Measurements from ENCODE around the gene ERMARD. TPM values are rescaled to one million over a fixed set of nuclear protein-coding genes. Genes with fewer than 3 reads are reported as not detected.

ERMARD gene
- total RNA-seq: 10 to 100 TPM in 1 of 2 donors, 1 to 10 TPM in 1; 8.6 to 12.2 TPM

- DNase-seq: peak; percentile 93 to 96 (median 94)
- H3K9me3 ChIP-seq: no peaks in the 10 kb centered on the region
- 0% methylated on average over 10 to 88 of the region's 90 CpGs for WGBS, 2 donors
- ATAC-seq: peak; percentile 99
- peaks cover 21% of the 10 kb centered on the region for H3K4me1 ChIP-seq
- peak within 1 kb of the TSS; percentile 92 to 99 (median 94) for H3K27ac ChIP-seq
- no peaks in the 10 kb centered on the region for H3K36me3 ChIP-seq (replicated peaks in 1 of 2; ENCODE audit: insufficient read depth in 1 of 2, low read depth in 2 of 2)
- TF ChIP-seq POLR2A (IDR thresholded peaks at IDR 0.05) (peak; percentile 84 to 96 (median 94)), CTCF (IDR thresholded peaks at IDR 0.05) (peak in 6 of 7 experiments; percentile 11 to 70 (median 65))
- no peaks in the 10 kb centered on the region for H3K27me3 ChIP-seq
- intact Hi-C loops (cut with DNase I): no loop called here
- H3K4me3 ChIP-seq: peak within 1 kb of the TSS; percentile 54 to 75
Observed at GRCh38 chr6:169751242-169752073, at the start of gene ERMARD, which contains the start of gene DYNLT2. Gene ERMARD (plus strand): TSS chr6:169751622. CDS start chr6:169751658, 36 bp downstream. Gene DYNLT2 (minus strand): TSS chr6:169751572. CDS start chr6:169751458, 114 bp downstream.

GRCh38 chr6:169701954-169702839, 49.2 kb upstream of the ERMARD start, which contains the start of the genes C6orf120 and WDR27:
Gene C6orf120 (plus strand): TSS chr6:169702126. CDS start chr6:169702460, 334 bp downstream.
Gene WDR27 (minus strand): TSS chr6:169702029. CDS start chr6:169689005, 13,024 bp downstream.
- DNase-seq (peak; percentile 95 to 96 (median 96)), ATAC-seq (peak; percentile 96)

GRCh38 chr6:169702840-169703246, 48.6 kb upstream of the ERMARD start:
- WGBS, 2 donors: 2 to 3% methylated on average over 21 to 22 of the region's 22 CpGs
- Histone ChIP-seq H3K9me3 (no peaks in the 10 kb centered on the region), H3K27me3 (no peaks in the 10 kb centered on the region), H3K36me3 (replicated peaks in 1 of 2; ENCODE audit: insufficient read depth in 1 of 2, low read depth in 2 of 2) (no peaks in the 10 kb centered on the region), H3K27ac (peak overlapping the region; percentile 83 to 97 (median 94)), H3K4me1 (peaks cover 31% of the 10 kb centered on the region), H3K4me3 (peak overlapping the region; percentile 72 to 79)
- no peak for DNase-seq
- ATAC-seq: no peak
- TF ChIP-seq POLR2A (IDR thresholded peaks at IDR 0.05): no peak
- TF ChIP-seq CTCF (IDR thresholded peaks at IDR 0.05): no peak
- intact Hi-C loops (cut with DNase I): no loop called here

More at GRCh38 chr6:169701954-169702839, 49.2 kb upstream of the ERMARD start, which contains the start of the genes C6orf120 and WDR27:
- no peaks in the 10 kb centered on the region for H3K9me3 ChIP-seq
- H3K27ac ChIP-seq: peak within 1 kb of the TSS; percentile 83 to 97 (median 94)
- H3K4me3 ChIP-seq: peak within 1 kb of the TSS; percentile 72 to 79
- intact Hi-C loops (cut with DNase I): no loop called here
- TF ChIP-seq POLR2A (IDR thresholded peaks at IDR 0.05) (peak; percentile 89 to 97 (median 95)), CTCF (IDR thresholded peaks at IDR 0.05) (peak in 3 of 7 experiments; percentile 5 to 24 (median 8))
- 0 to 3% methylated on average over 6 to 72 of the region's 92 CpGs for WGBS, 2 donors
- no peaks in the 10 kb centered on the region for H3K36me3 ChIP-seq (replicated peaks in 1 of 2; ENCODE audit: insufficient read depth in 1 of 2, low read depth in 2 of 2)
- H3K27me3 ChIP-seq: no peaks in the 10 kb centered on the region
- peaks cover 31% of the 10 kb centered on the region for H3K4me1 ChIP-seq

- no peak overlapping the region for H3K4me3 ChIP-seq
- peaks cover 27% of the 10 kb centered on the region for H3K4me1 ChIP-seq
- no peak for ATAC-seq
- no peaks in the 10 kb centered on the region for H3K9me3 ChIP-seq
- intact Hi-C loops (cut with DNase I): no loop called here
- no peak overlapping the region for H3K27ac ChIP-seq
- TF ChIP-seq POLR2A (IDR thresholded peaks at IDR 0.05) (no peak), CTCF (IDR thresholded peaks at IDR 0.05) (no peak)
- H3K27me3 ChIP-seq: no peaks in the 10 kb centered on the region
- 97 to 98% methylated on average over 2 of the region's 2 CpGs for WGBS, 2 donors
- no peak for DNase-seq
- H3K36me3 ChIP-seq (replicated peaks in 1 of 2; ENCODE audit: insufficient read depth in 1 of 2, low read depth in 2 of 2): peaks cover 0 to 8% of the 10 kb centered on the region in 2 donors
Observed at GRCh38 chr6:169707772-169708171, 43.6 kb upstream of the ERMARD start.
